WTC11 (cell line): Measurements from ENCODE around the gene KIF21A.

ENCODE experiments used
- ESRRA ChIP-seq: sonication (generic); formaldehyde crosslinking; IDR thresholded peaks from 2 replicates; pipeline ENCODE4 v1.8.1; 2022; ENCODE audit warnings: mild to moderate bottlenecking, missing genetic modification reagents, borderline replicate concordance
- SP1 ChIP-seq: sonication (generic); formaldehyde crosslinking; conservative IDR thresholded peaks from 2 replicates; pipeline ENCODE4 v1.8.1; 2022; ENCODE audit warnings: missing genetic modification reagents
- TEAD4 ChIP-seq: sonication (generic); formaldehyde crosslinking; IDR thresholded peaks from 2 replicates; pipeline ENCODE4 v1.8.0; 2022; ENCODE audit warnings: mild to moderate bottlenecking, missing genetic modification reagents
- TP53 ChIP-seq: sonication (generic); formaldehyde crosslinking; IDR thresholded peaks from 2 replicates; pipeline ENCODE4 v1.8.1; 2023; ENCODE audit warnings: mild to moderate bottlenecking, missing genetic modification reagents
- TF ChIP-seq, protein P1 (sequence below): fragments of 200-600 bp; IDR thresholded peaks from 2 replicates; pipeline ENCODE4 v1.8.0; 2022; ENCODE audit warnings: antibody characterized with exemption
- TF ChIP-seq, protein P2 (sequence below): sonication (generic); formaldehyde crosslinking; IDR thresholded peaks from 2 replicates; pipeline ENCODE4 v1.8.0; 2023; ENCODE audit warnings: missing genetic modification reagents
- TF ChIP-seq, protein P3 (sequence below): fragments of 250-450 bp; sonication (Bioruptor Pico); IDR thresholded peaks from 2 replicates; pipeline ENCODE4 v1.9.0; 2021; ENCODE audit warnings: mild to moderate bottlenecking, borderline replicate concordance
- TF ChIP-seq, protein P4 (sequence below): sonication (generic); formaldehyde crosslinking; IDR thresholded peaks from 2 replicates; pipeline ENCODE4 v1.8.1; 2022; ENCODE audit warnings: mild to moderate bottlenecking, missing genetic modification reagents, moderate library complexity, borderline replicate concordance
- TF ChIP-seq, protein P5 (sequence below): sonication (generic); formaldehyde crosslinking; IDR thresholded peaks from 2 replicates; pipeline ENCODE4 v1.8.1; 2023; ENCODE audit warnings: mild to moderate bottlenecking, missing genetic modification reagents, borderline replicate concordance

DNA sequence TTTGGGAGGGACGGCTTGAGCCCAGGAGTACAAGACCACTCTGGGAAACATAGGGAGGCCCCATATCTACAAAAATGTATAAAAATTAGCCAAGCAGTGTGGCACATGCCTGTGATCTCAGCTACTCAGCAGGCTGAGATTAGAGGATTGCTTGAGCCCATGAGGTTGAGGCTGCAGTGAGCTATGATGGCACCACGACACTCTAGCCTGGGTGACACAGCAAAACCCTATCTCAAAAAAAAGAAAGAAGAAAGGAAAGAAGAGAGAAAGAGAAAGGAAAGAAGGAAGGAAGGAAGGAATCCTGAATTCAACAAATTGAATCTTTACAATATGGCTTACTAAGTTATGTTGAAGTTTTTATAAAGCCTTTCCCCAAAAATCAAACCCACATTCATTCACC is 2.1 kb downstream of the KIF21A start:
- TF ChIP-seq SP1, result no peak
- TF ChIP-seq, protein P1, sequence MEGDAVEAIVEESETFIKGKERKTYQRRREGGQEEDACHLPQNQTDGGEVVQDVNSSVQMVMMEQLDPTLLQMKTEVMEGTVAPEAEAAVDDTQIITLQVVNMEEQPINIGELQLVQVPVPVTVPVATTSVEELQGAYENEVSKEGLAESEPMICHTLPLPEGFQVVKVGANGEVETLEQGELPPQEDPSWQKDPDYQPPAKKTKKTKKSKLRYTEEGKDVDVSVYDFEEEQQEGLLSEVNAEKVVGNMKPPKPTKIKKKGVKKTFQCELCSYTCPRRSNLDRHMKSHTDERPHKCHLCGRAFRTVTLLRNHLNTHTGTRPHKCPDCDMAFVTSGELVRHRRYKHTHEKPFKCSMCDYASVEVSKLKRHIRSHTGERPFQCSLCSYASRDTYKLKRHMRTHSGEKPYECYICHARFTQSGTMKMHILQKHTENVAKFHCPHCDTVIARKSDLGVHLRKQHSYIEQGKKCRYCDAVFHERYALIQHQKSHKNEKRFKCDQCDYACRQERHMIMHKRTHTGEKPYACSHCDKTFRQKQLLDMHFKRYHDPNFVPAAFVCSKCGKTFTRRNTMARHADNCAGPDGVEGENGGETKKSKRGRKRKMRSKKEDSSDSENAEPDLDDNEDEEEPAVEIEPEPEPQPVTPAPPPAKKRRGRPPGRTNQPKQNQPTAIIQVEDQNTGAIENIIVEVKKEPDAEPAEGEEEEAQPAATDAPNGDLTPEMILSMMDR, result no peak
- TF ChIP-seq TEAD4 (CRISPR knock-in tag), result no peak
- TF ChIP-seq, protein P2, sequence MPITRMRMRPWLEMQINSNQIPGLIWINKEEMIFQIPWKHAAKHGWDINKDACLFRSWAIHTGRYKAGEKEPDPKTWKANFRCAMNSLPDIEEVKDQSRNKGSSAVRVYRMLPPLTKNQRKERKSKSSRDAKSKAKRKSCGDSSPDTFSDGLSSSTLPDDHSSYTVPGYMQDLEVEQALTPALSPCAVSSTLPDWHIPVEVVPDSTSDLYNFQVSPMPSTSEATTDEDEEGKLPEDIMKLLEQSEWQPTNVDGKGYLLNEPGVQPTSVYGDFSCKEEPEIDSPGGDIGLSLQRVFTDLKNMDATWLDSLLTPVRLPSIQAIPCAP (CRISPR knock-in tag), result no peak
- TF ChIP-seq, protein P3, sequence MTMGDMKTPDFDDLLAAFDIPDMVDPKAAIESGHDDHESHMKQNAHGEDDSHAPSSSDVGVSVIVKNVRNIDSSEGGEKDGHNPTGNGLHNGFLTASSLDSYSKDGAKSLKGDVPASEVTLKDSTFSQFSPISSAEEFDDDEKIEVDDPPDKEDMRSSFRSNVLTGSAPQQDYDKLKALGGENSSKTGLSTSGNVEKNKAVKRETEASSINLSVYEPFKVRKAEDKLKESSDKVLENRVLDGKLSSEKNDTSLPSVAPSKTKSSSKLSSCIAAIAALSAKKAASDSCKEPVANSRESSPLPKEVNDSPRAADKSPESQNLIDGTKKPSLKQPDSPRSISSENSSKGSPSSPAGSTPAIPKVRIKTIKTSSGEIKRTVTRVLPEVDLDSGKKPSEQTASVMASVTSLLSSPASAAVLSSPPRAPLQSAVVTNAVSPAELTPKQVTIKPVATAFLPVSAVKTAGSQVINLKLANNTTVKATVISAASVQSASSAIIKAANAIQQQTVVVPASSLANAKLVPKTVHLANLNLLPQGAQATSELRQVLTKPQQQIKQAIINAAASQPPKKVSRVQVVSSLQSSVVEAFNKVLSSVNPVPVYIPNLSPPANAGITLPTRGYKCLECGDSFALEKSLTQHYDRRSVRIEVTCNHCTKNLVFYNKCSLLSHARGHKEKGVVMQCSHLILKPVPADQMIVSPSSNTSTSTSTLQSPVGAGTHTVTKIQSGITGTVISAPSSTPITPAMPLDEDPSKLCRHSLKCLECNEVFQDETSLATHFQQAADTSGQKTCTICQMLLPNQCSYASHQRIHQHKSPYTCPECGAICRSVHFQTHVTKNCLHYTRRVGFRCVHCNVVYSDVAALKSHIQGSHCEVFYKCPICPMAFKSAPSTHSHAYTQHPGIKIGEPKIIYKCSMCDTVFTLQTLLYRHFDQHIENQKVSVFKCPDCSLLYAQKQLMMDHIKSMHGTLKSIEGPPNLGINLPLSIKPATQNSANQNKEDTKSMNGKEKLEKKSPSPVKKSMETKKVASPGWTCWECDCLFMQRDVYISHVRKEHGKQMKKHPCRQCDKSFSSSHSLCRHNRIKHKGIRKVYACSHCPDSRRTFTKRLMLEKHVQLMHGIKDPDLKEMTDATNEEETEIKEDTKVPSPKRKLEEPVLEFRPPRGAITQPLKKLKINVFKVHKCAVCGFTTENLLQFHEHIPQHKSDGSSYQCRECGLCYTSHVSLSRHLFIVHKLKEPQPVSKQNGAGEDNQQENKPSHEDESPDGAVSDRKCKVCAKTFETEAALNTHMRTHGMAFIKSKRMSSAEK, result no peak
- no peak for TF ChIP-seq TP53 (CRISPR knock-in tag)
- no peak for TF ChIP-seq ESRRA (CRISPR knock-in tag)
- TF ChIP-seq, protein P4, sequence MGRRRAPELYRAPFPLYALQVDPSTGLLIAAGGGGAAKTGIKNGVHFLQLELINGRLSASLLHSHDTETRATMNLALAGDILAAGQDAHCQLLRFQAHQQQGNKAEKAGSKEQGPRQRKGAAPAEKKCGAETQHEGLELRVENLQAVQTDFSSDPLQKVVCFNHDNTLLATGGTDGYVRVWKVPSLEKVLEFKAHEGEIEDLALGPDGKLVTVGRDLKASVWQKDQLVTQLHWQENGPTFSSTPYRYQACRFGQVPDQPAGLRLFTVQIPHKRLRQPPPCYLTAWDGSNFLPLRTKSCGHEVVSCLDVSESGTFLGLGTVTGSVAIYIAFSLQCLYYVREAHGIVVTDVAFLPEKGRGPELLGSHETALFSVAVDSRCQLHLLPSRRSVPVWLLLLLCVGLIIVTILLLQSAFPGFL (CRISPR knock-in tag), result no peak
- TF ChIP-seq, protein P5, sequence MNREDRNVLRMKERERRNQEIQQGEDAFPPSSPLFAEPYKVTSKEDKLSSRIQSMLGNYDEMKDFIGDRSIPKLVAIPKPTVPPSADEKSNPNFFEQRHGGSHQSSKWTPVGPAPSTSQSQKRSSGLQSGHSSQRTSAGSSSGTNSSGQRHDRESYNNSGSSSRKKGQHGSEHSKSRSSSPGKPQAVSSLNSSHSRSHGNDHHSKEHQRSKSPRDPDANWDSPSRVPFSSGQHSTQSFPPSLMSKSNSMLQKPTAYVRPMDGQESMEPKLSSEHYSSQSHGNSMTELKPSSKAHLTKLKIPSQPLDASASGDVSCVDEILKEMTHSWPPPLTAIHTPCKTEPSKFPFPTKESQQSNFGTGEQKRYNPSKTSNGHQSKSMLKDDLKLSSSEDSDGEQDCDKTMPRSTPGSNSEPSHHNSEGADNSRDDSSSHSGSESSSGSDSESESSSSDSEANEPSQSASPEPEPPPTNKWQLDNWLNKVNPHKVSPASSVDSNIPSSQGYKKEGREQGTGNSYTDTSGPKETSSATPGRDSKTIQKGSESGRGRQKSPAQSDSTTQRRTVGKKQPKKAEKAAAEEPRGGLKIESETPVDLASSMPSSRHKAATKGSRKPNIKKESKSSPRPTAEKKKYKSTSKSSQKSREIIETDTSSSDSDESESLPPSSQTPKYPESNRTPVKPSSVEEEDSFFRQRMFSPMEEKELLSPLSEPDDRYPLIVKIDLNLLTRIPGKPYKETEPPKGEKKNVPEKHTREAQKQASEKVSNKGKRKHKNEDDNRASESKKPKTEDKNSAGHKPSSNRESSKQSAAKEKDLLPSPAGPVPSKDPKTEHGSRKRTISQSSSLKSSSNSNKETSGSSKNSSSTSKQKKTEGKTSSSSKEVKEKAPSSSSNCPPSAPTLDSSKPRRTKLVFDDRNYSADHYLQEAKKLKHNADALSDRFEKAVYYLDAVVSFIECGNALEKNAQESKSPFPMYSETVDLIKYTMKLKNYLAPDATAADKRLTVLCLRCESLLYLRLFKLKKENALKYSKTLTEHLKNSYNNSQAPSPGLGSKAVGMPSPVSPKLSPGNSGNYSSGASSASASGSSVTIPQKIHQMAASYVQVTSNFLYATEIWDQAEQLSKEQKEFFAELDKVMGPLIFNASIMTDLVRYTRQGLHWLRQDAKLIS, result no peak
